SK-N-SH treated with all-trans-retinoic acid at 6 μM for 48 hours (cell line): Measurements from ENCODE around the gene GRK1.

ENCODE experiments used
- ATAC-seq: fragments of 200-7000 bp; cut with Tn5 transposase; 3 replicates; pipeline ENCODE4 v1.9.1; 2020; ENCODE audit warnings: mild to moderate bottlenecking, moderate library complexity
- CSDC2 ChIP-seq: fragments of 250-450 bp; sonication (Bioruptor Pico); IDR thresholded peaks from 2 replicates; pipeline ENCODE4 v1.5.0; 2020; ENCODE audit warnings: mild to moderate bottlenecking, moderate library complexity
- ESRRG ChIP-seq: fragments of 250-450 bp; sonication (Bioruptor Pico); IDR thresholded peaks from 2 replicates; pipeline ENCODE4 v1.6.1; 2021; ENCODE audit warnings: mild to moderate bottlenecking
- GLIS3 ChIP-seq: fragments of 250-450 bp; sonication (Bioruptor Pico); IDR thresholded peaks from 2 replicates; pipeline ENCODE4 v1.5.0; 2020; ENCODE audit warnings: mild to moderate bottlenecking, moderate library complexity
- ISL1 ChIP-seq: fragments of 250-450 bp; sonication (Bioruptor Pico); IDR thresholded peaks from 2 replicates; pipeline ENCODE4 v2.1.2; 2022; ENCODE audit warnings: mild to moderate bottlenecking, moderate library complexity
- OSR1 ChIP-seq: fragments of 250-450 bp; sonication (Bioruptor Pico); IDR thresholded peaks from 2 replicates; pipeline ENCODE4 v1.8.0; 2022; ENCODE audit warnings: moderate library complexity, mild to moderate bottlenecking, inconsistent platforms
- PPARA ChIP-seq: fragments of 250-450 bp; sonication (Bioruptor Pico); IDR thresholded peaks from 2 replicates; pipeline ENCODE4 v1.5.0; 2020; ENCODE audit warnings: mild to moderate bottlenecking, borderline replicate concordance
- RARB ChIP-seq: fragments of 250-450 bp; sonication (Bioruptor Pico); IDR thresholded peaks from 2 replicates; pipeline ENCODE4 v1.8.0; 2021; ENCODE audit warnings: mild to moderate bottlenecking, moderate library complexity
- SNAI2 ChIP-seq: fragments of 250-450 bp; sonication (Bioruptor Pico); IDR thresholded peaks from 2 replicates; pipeline ENCODE4 v1.5.0; 2020; ENCODE audit warnings: mild to moderate bottlenecking, moderate library complexity
- TCF4 ChIP-seq: fragments of 250-450 bp; sonication (Bioruptor Pico); IDR thresholded peaks from 2 replicates; pipeline ENCODE4 v1.8.0; 2021; ENCODE audit warnings: mild to moderate bottlenecking, moderate library complexity, borderline replicate concordance
- TOX ChIP-seq: fragments of 250-450 bp; sonication (Bioruptor Pico); IDR thresholded peaks from 2 replicates; pipeline ENCODE4 v1.8.0; 2021; ENCODE audit warnings: mild to moderate bottlenecking, moderate library complexity, borderline replicate concordance
- ZFP3 ChIP-seq: fragments of 250-450 bp; sonication (Bioruptor Pico); IDR thresholded peaks from 2 replicates; pipeline ENCODE4 v1.5.0; 2020; ENCODE audit warnings: mild to moderate bottlenecking, moderate library complexity
- ZFP30 ChIP-seq: fragments of 450-650 bp; formaldehyde crosslinking; IDR thresholded peaks from 2 replicates; pipeline ENCODE4 v1.5.0; 2022; ENCODE audit warnings: mild to moderate bottlenecking, moderate library complexity
- ZNF565 ChIP-seq: fragments of 450-650 bp; formaldehyde crosslinking; conservative IDR thresholded peaks from 2 replicates; pipeline ENCODE4 v1.5.0; 2020; ENCODE audit warnings: low read depth, mild to moderate bottlenecking, moderate library complexity
- ZNF70 ChIP-seq: fragments of 450-650 bp; formaldehyde crosslinking; IDR thresholded peaks from 2 replicates; pipeline ENCODE4 v1.5.0; 2020; ENCODE audit warnings: mild to moderate bottlenecking, moderate library complexity
- ZNF8 ChIP-seq: fragments of 450-650 bp; formaldehyde crosslinking; IDR thresholded peaks from 2 replicates; pipeline ENCODE4 v1.5.0; 2020; ENCODE audit warnings: mild to moderate bottlenecking, moderate library complexity
- TF ChIP-seq, protein P1 (sequence below): fragments of 250-450 bp; sonication (Bioruptor Pico); IDR thresholded peaks from 2 replicates; pipeline ENCODE4 v1.5.1; 2020; ENCODE audit warnings: low read depth, mild to moderate bottlenecking, moderate library complexity
- TF ChIP-seq, protein P2 (sequence below): fragments of 250-450 bp; sonication (Bioruptor Pico); IDR thresholded peaks from 2 replicates; pipeline ENCODE4 v1.5.1; 2021; ENCODE audit warnings: mild to moderate bottlenecking, moderate library complexity
- TF ChIP-seq, protein P3 (sequence below): fragments of 250-450 bp; sonication (Bioruptor Pico); IDR thresholded peaks from 2 replicates; pipeline ENCODE4 v1.5.0; 2020; ENCODE audit warnings: mild to moderate bottlenecking, moderate library complexity

Gene GRK1

DNA sequence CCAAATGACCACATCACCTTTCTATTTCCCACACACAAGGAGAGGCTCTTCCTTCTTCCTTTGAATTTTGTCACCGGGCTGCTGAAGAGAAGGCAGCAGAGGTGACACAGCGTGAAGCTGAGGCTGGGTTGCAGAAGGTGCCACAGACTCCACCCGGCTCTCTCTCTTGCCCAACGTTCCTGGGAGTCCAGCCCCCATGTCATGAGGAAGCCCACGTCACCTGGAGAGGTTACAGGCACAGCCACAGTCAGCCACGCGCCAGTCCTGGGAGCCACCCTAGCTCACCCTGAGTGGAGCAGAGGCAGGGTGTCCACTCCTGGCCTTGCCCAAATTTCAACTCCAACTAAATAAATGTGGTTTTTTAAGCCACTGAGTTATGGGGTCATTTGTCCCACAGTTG, 87.2 kb downstream of the GRK1 start:
- TF ChIP-seq ZFP30 (CRISPR knock-in tag) (no peak), ZNF70 (CRISPR knock-in tag) (no peak), CSDC2 (CRISPR knock-in tag) (no peak), TOX (no peak), ISL1 (CRISPR knock-in tag) (no peak), ZNF565 (CRISPR knock-in tag) (no peak), SNAI2 (CRISPR knock-in tag) (no peak), PPARA (CRISPR knock-in tag) (no peak), RARB (CRISPR knock-in tag) (no peak), TCF4 (CRISPR knock-in tag) (no peak), GLIS3 (CRISPR knock-in tag) (no peak), OSR1 (CRISPR knock-in tag) (no peak), ZNF8 (CRISPR knock-in tag) (no peak)
- TF ChIP-seq, protein P1, sequence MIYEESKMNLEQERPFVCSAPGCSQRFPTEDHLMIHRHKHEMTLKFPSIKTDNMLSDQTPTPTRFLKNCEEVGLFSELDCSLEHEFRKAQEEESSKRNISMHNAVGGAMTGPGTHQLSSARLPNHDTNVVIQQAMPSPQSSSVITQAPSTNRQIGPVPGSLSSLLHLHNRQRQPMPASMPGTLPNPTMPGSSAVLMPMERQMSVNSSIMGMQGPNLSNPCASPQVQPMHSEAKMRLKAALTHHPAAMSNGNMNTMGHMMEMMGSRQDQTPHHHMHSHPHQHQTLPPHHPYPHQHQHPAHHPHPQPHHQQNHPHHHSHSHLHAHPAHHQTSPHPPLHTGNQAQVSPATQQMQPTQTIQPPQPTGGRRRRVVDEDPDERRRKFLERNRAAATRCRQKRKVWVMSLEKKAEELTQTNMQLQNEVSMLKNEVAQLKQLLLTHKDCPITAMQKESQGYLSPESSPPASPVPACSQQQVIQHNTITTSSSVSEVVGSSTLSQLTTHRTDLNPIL, result no peak
- ATAC-seq, result no peak

DNA sequence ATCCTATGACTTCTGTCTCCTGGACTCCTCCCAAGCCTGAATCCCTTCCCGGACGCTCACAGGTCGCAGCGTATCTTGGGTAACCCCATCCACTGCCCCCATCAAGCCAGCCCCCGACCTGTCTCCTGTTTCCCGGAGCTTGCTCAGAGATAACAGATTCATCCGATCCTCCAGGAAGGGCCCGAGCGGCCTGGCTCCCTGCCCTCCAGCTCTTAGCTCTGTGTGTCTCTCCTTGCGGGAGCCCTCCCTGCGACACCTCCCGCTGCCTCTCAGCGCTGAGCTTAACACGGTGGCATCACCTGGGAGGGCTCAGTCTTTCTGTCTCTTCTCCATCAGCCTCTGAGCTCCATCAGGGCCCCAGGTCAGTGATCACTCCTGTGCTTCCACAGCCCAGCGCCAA, 87.7 kb downstream of the GRK1 start:
- TF ChIP-seq ESRRG (CRISPR knock-in tag), result no peak
- TF ChIP-seq, protein P1, result no peak
- no peak for TF ChIP-seq ZFP3 (CRISPR knock-in tag)
- TF ChIP-seq TOX, result no peak
- no peak for TF ChIP-seq ZNF8 (CRISPR knock-in tag)
- TF ChIP-seq, protein P2, sequence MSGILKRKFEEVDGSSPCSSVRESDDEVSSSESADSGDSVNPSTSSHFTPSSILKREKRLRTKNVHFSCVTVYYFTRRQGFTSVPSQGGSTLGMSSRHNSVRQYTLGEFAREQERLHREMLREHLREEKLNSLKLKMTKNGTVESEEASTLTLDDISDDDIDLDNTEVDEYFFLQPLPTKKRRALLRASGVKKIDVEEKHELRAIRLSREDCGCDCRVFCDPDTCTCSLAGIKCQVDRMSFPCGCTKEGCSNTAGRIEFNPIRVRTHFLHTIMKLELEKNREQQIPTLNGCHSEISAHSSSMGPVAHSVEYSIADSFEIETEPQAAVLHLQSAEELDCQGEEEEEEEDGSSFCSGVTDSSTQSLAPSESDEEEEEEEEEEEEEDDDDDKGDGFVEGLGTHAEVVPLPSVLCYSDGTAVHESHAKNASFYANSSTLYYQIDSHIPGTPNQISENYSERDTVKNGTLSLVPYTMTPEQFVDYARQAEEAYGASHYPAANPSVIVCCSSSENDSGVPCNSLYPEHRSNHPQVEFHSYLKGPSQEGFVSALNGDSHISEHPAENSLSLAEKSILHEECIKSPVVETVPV (CRISPR knock-in tag), result no peak
- no peak for ATAC-seq

DNA sequence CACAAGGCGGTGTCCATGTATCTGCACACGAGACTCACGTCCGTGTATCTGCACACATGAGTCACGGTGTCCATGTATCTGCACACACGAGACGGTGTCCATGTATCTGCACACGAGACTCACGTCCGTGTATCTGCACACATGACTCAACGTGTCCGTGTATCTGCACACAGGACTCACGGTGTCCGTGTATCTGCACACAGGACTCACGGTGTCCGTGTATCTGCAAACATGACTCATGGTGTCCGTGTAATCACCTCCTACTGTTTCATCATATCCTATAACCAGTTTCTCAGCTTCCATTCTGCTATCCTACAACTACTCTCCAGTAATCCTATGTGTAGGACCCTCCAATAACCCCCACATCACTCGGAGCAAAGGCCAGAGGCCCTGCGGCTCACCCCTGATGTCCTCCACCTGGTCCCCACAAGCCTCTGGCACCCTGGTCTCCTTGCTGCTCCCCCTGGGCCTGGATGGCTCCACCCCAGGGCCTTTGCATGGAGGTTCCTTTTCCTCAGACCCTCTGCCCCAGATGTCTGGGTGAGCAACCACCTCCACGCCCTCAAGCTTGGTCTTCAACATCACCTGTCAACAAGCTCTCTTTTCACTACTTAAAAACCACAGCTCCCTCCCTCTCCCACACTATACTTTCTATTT, 89.5 kb downstream of the GRK1 start:
- no peak for ATAC-seq
- TF ChIP-seq PPARA (CRISPR knock-in tag) (no peak), RARB (CRISPR knock-in tag) (no peak), SNAI2 (CRISPR knock-in tag) (no peak), ZNF8 (CRISPR knock-in tag) (no peak)
- TF ChIP-seq, protein P3, sequence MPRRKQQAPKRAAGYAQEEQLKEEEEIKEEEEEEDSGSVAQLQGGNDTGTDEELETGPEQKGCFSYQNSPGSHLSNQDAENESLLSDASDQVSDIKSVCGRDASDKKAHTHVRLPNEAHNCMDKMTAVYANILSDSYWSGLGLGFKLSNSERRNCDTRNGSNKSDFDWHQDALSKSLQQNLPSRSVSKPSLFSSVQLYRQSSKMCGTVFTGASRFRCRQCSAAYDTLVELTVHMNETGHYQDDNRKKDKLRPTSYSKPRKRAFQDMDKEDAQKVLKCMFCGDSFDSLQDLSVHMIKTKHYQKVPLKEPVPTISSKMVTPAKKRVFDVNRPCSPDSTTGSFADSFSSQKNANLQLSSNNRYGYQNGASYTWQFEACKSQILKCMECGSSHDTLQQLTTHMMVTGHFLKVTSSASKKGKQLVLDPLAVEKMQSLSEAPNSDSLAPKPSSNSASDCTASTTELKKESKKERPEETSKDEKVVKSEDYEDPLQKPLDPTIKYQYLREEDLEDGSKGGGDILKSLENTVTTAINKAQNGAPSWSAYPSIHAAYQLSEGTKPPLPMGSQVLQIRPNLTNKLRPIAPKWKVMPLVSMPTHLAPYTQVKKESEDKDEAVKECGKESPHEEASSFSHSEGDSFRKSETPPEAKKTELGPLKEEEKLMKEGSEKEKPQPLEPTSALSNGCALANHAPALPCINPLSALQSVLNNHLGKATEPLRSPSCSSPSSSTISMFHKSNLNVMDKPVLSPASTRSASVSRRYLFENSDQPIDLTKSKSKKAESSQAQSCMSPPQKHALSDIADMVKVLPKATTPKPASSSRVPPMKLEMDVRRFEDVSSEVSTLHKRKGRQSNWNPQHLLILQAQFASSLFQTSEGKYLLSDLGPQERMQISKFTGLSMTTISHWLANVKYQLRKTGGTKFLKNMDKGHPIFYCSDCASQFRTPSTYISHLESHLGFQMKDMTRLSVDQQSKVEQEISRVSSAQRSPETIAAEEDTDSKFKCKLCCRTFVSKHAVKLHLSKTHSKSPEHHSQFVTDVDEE (CRISPR knock-in tag), result no peak

DNA sequence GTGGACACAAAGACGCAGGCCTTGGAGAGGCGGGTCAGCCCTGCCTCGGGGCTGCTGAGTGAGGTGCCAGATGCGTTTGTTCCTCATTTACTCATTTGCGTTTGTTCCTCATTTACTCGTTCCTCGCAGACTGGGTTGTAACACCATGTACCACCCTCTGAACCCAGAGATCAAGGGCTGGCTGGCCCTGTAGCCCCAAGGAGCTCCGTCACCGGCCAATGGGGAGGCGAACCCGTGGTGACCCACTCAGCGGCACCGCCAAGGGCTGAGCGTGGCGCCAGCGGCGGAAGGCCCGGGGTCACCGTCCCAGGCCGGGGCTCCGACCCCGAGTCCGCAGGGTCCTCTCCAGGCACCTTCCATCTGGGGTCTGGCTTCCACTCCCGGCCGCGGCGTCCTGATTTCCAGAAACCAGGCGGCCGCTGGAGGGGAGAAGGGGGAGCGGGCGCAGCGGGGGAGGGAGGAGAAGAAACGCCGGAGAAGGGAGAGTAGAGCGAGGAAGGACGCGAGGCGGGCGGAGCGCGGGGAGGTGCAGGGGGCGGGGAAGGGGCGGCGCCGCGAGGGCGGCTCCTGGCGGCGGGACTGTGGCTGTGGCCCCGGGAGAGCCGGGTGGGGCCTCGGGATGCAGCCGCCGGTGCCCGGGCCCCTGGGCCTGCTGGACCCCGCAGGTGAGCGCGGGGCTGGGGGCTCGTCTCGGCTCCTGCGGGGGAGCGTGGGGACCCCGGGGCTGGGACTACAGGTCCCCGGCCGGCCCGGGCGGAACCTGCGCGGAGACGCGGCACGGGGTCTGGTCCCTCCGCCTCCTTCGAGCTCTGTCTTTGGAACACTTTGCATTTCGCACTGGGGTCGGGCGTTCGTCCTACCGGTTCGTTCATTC, 91.9 kb downstream of the GRK1 start, which contains the start of gene TMEM255B:
TSS of gene TMEM255B (plus strand) at position 576 of the 874 bp plus-strand sequence. CDS start at position 620, 44 bp downstream.
- TF ChIP-seq ZNF565 (CRISPR knock-in tag) (no peak), GLIS3 (CRISPR knock-in tag) (no peak)
- ATAC-seq, result peak; percentile 97
